Naive thymus-derived CD4-positive, alpha-beta T cell (primary cell): ENCODE data around the gene JAKMIP1. TPM values are rescaled to one million over a fixed set of nuclear protein-coding genes. Genes with fewer than 3 reads are reported as not detected.
"Not testable (repeated sequence)": the region's sequence is repeated elsewhere in the genome, so short reads cannot be mapped to it uniquely, and the experiment has no call there.

Source experiments
- ATAC-seq: fragments of 150-1000 bp; cut with Tn5 transposase; 2 replicates; pipeline ENCODE4 v1.10.0; 2021; ENCODE audit warnings: mild to moderate bottlenecking, moderate library complexity
- CTCF ChIA-PET: fragments of 350-600 bp; sonication (Branson Sonifier 250); formaldehyde crosslinking; loops from one replicate; lab custom pipeline; 2021; ENCODE audit warnings: antibody characterized with exemption; lab: Charles Lee
- POLR2A ChIA-PET: fragments of 350-600 bp; sonication (Branson Sonifier 250); formaldehyde crosslinking; loops from one replicate; lab custom pipeline; 2021; ENCODE audit warnings: antibody characterized with exemption, inconsistent platforms; lab: Charles Lee
- DNase-seq, 9 donors: peaks; one replicate each; pipeline versions ENCODE4 v3.0.0 to v3.0.0-alpha.2; 2020 to 2022; ENCODE audit warnings: mixed read lengths in 1 of 9
- H3K27ac ChIP-seq: one replicate; pipeline ENCODE4 v1.7.0; 2013; ENCODE audit warnings: mild to moderate bottlenecking, low read depth, low read length, moderate library complexity
- H3K27me3 ChIP-seq, 2 donors: one replicate each; pipeline ENCODE4 v1.7.0; 2013; ENCODE audit warnings: low read length in 2 of 2, mild to moderate bottlenecking in 2 of 2, moderate library complexity in 2 of 2; ENCODE audit not compliant: control insufficient read depth in 2 of 2, insufficient read depth in 2 of 2
- H3K36me3 ChIP-seq, 3 experiments: 1 replicate in 2 of 3; 2 replicates in 1 of 3; pipeline ENCODE4 v1.7.0; 2013; ENCODE audit warnings: low read length in 3 of 3, mild to moderate bottlenecking in 3 of 3, moderate library complexity in 1 of 3; ENCODE audit not compliant: insufficient read depth in 3 of 3, control insufficient read depth in 2 of 3
- H3K4me1 ChIP-seq, 2 donors: one replicate each; pipeline ENCODE4 v1.7.0; 2013; ENCODE audit warnings: low read length in 2 of 2, mild to moderate bottlenecking in 2 of 2, moderate library complexity in 1 of 2; ENCODE audit not compliant: control insufficient read depth in 2 of 2, insufficient read depth in 2 of 2
- H3K4me3 ChIP-seq: 2 replicates; pipeline ENCODE4 v1.7.0; 2013; ENCODE audit warnings: mild to moderate bottlenecking, low read length
- H3K9me3 ChIP-seq, 3 experiments: 1 replicate in 2 of 3; 2 replicates in 1 of 3; pipeline ENCODE4 v1.7.0; 2013; ENCODE audit warnings: low read length in 3 of 3; ENCODE audit not compliant: control insufficient read depth in 2 of 3
- H3K27ac Mint-ChIP-seq, 9 donors: one replicate each; pipeline ENCODE4 v1.8.0; 2020 to 2022; ENCODE audit warnings: mixed read lengths in 9 of 9, mild to moderate bottlenecking in 8 of 9, moderate library complexity in 5 of 9, inconsistent platforms in 2 of 9
- H3K27me3 Mint-ChIP-seq, 5 donors: one replicate each; pipeline ENCODE4 v1.8.0; 2021 to 2022; ENCODE audit warnings: mixed read lengths in 5 of 5, mild to moderate bottlenecking in 1 of 5
- H3K36me3 Mint-ChIP-seq, 5 donors: one replicate each; pipeline ENCODE4 v1.8.0; 2020 to 2022; ENCODE audit warnings: mixed read lengths in 5 of 5, mild to moderate bottlenecking in 3 of 5, inconsistent platforms in 1 of 5
- H3K4me1 Mint-ChIP-seq, 7 donors: one replicate each; pipeline ENCODE4 v1.8.0; 2020 to 2022; ENCODE audit warnings: mixed read lengths in 7 of 7, mild to moderate bottlenecking in 3 of 7, inconsistent platforms in 1 of 7
- H3K4me3 Mint-ChIP-seq, 10 donors: one replicate each; pipeline ENCODE4 v1.8.0; 2020 to 2022; ENCODE audit warnings: mild to moderate bottlenecking in 10 of 10, mixed read lengths in 10 of 10, moderate library complexity in 6 of 10, inconsistent platforms in 2 of 10
- H3K9me3 Mint-ChIP-seq, 11 donors: one replicate each; pipeline ENCODE4 v1.8.0; 2020 to 2022; ENCODE audit warnings: mixed read lengths in 11 of 11, mild to moderate bottlenecking in 4 of 11, inconsistent platforms in 1 of 11, moderate library complexity in 1 of 11
- intact Hi-C, 2 donors: fragments of 100-400 bp; cut with micrococcal nuclease; formaldehyde crosslinking; loops; one replicate each; pipeline ENCODE4 v1.15.1; 2023
- polyA plus RNA-seq, 2 donors: library from polyadenylated mRNA; unstranded; fragments of 300-500 nt; fragmentation: Illumina TruSeq; gene quantifications; one replicate each; pipeline ENCODE4 v1.2.3, GENCODE V29; 2021
- total RNA-seq, 6 experiments: library from RNA in 5 of 6; stranded (reverse) in 5 of 6; gene quantifications; 1 replicate in 5 of 6; 2 replicates in 1 of 6; pipeline ENCODE4 v1.2.3 and lab custom pipeline; 2021 to 2026

JAKMIP1 gene
- total and polyA plus RNA-seq, 7 experiments from 2014 or later = 0.21 to 15.3 (median 2.4) TPM; not detected in 3

DNA sequence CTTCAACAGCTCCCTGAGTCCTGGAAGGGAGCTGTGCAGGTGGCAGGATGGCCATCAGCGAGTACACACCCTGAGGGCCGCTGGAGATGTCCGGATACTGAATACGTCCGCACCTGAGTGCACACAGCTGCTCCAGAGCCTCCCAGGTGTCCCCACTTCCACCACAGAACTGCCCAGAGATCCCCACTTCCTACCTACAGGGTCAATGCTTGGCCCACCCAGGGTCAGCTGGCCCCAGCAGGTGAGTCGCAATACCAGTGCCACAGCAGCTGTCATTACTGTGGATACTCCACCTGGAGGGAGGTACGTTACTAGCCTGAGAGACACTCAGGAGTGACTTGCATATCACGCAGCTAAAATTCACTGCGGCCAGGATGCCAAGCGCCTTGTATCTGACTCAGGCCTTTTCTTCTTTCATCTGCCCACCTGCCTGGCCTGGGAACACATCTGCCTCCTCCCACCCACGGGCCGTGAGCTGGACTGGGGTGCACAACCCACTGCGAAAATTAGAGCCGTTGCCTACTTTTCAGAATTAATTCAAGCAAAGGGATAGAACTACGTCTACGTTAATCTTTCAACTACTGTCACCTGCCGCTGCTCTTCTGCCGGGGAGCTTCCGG lies 191.5 kb downstream of the JAKMIP1 start:
- no peak overlapping the region for H3K27ac Mint-ChIP-seq
- H3K4me3 Mint-ChIP-seq = no peak overlapping the region
- peaks cover 0 to 4% (median 0%) of the 10 kb centered on the region in 7 donors for H3K4me1 Mint-ChIP-seq
- ATAC-seq (no peak), DNase-seq (no peak)
- ChIA-PET CTCF (no interaction called here), POLR2A (no interaction called here)
- Histone ChIP-seq H3K9me3 (no peaks in the 10 kb centered on the region), H3K4me1 (no peaks in the 10 kb centered on the region), H3K36me3 (no peaks in the 10 kb centered on the region), H3K27me3 (no peaks in the 10 kb centered on the region), H3K4me3 (no peak overlapping the region), H3K27ac (no peak overlapping the region)
- H3K36me3 Mint-ChIP-seq = peaks cover 0 to 4% (median 0%) of the 10 kb centered on the region in 5 donors
- peaks cover 0 to 2% (median 0%) of the 10 kb centered on the region in 11 donors for H3K9me3 Mint-ChIP-seq
- intact Hi-C loops = no loop called here
- H3K27me3 Mint-ChIP-seq = peaks cover 17 to 48% (median 30%) of the 10 kb centered on the region in 5 donors

GRCh38 chr4:6008092-6008551 lies 192.2 kb downstream of the JAKMIP1 start:
- Mint-ChIP-seq H3K27me3 (peaks cover 17 to 48% (median 30%) of the 10 kb centered on the region in 5 donors), H3K4me1 (peaks cover 0 to 4% (median 0%) of the 10 kb centered on the region in 7 donors)

GRCh38 chr4:6005175-6005574 lies 195.2 kb downstream of the JAKMIP1 start:
- peaks cover 0 to 5% (median 0%) of the 10 kb centered on the region in 11 donors for H3K9me3 Mint-ChIP-seq
- Histone ChIP-seq H3K27ac (no peak overlapping the region), H3K36me3 (no peaks in the 10 kb centered on the region), H3K4me1 (no peaks in the 10 kb centered on the region), H3K27me3 (no peaks in the 10 kb centered on the region), H3K9me3 (no peaks in the 10 kb centered on the region), H3K4me3 (no peak overlapping the region)
- CTCF ChIA-PET = no interaction called here
- ATAC-seq (no peak), DNase-seq (no peak)
- peaks cover 12 to 32% (median 18%) of the 10 kb centered on the region in 5 donors for H3K27me3 Mint-ChIP-seq
- POLR2A ChIA-PET = no interaction called here
- H3K4me1 Mint-ChIP-seq = no peaks in the 10 kb centered on the region
- peaks cover 0 to 4% (median 0%) of the 10 kb centered on the region in 5 donors for H3K36me3 Mint-ChIP-seq
- no peak overlapping the region for H3K4me3 Mint-ChIP-seq
- intact Hi-C loops = no loop called here
- no peak overlapping the region for H3K27ac Mint-ChIP-seq

More at GRCh38 chr4:6008092-6008551, 192.2 kb downstream of the JAKMIP1 start:
- peaks cover 0 to 2% (median 0%) of the 10 kb centered on the region in 11 donors for H3K9me3 Mint-ChIP-seq
- no peak overlapping the region for H3K4me3 ChIP-seq
- no peaks in the 10 kb centered on the region for H3K27me3 ChIP-seq
- DNase-seq = no peak
- H3K27ac ChIP-seq = no peak overlapping the region
- peaks cover 0 to 4% (median 0%) of the 10 kb centered on the region in 5 donors for H3K36me3 Mint-ChIP-seq
- CTCF ChIA-PET = no interaction called here
- no peaks in the 10 kb centered on the region for H3K4me1 ChIP-seq
- no peak for ATAC-seq
- POLR2A ChIA-PET = no interaction called here
- H3K36me3 ChIP-seq = no peaks in the 10 kb centered on the region
- no peaks in the 10 kb centered on the region for H3K9me3 ChIP-seq
- intact Hi-C loops = no loop called here
- H3K4me3 Mint-ChIP-seq = no peak overlapping the region
- H3K27ac Mint-ChIP-seq = no peak overlapping the region

- H3K36me3 Mint-ChIP-seq, H3K36me3 ChIP-seq, H3K9me3 ChIP-seq, H3K4me3 ChIP-seq, intact Hi-C loops, H3K4me1 ChIP-seq, POLR2A ChIA-PET, DNase-seq, H3K9me3 Mint-ChIP-seq, ATAC-seq, H3K27me3 ChIP-seq, H3K4me3 Mint-ChIP-seq, CTCF ChIA-PET, H3K27ac Mint-ChIP-seq, H3K27ac ChIP-seq, H3K4me1 Mint-ChIP-seq: not testable (repeated sequence)
- H3K27me3 Mint-ChIP-seq = peaks cover 4 to 27% (median 9%) of the 10 kb centered on the region in 5 donors
Measured at GRCh38 chr4:6003485-6003884, 196.9 kb downstream of the JAKMIP1 start.

GRCh38 chr4:6002926-6003325 lies 197.4 kb downstream of the JAKMIP1 start:
- Histone ChIP-seq H3K9me3 (no peaks in the 10 kb centered on the region), H3K4me3 (no peak overlapping the region), H3K27me3 (no peaks in the 10 kb centered on the region), H3K4me1 (no peaks in the 10 kb centered on the region), H3K27ac (no peak overlapping the region), H3K36me3 (no peaks in the 10 kb centered on the region)
- intact Hi-C loops = no loop called here
- peaks cover 0 to 4% (median 0%) of the 10 kb centered on the region in 5 donors for H3K36me3 Mint-ChIP-seq
- H3K4me3 Mint-ChIP-seq = no peak overlapping the region
- ChIA-PET CTCF (no interaction called here), POLR2A (no interaction called here)
- H3K4me1 Mint-ChIP-seq = peaks cover 0 to 3% (median 0%) of the 10 kb centered on the region in 7 donors
- peaks cover 2 to 29% (median 7%) of the 10 kb centered on the region in 5 donors for H3K27me3 Mint-ChIP-seq
- H3K27ac Mint-ChIP-seq = no peak overlapping the region
- no peak for ATAC-seq
- H3K9me3 Mint-ChIP-seq = peaks cover 0 to 5% (median 0%) of the 10 kb centered on the region in 11 donors
- DNase-seq = no peak

DNA sequence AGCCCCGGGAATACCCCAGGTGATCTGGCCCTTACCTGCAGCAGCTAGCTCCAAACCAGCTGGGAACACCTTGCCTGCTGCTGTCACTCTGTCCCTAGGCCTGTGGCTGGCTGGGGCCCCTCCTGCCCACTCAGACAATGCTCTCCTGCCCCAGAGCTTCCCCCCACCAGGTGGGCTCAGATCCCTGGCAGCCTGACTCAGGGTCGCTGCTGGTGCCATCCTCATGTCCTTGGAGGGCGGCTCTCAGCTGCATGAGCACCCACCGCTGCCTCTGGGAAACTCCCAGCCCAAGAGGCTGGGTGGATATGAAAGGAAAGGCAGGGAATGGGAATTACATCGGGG lies 197.9 kb downstream of the JAKMIP1 start:
- ChIA-PET POLR2A (no interaction called here), CTCF (no interaction called here)
- peaks cover 0 to 4% (median 0%) of the 10 kb centered on the region in 5 donors for H3K36me3 Mint-ChIP-seq
- H3K4me3 Mint-ChIP-seq = no peak overlapping the region
- Histone ChIP-seq H3K9me3 (no peaks in the 10 kb centered on the region), H3K4me1 (no peaks in the 10 kb centered on the region), H3K27ac (no peak overlapping the region), H3K4me3 (no peak overlapping the region), H3K27me3 (no peaks in the 10 kb centered on the region), H3K36me3 (no peaks in the 10 kb centered on the region)
- H3K9me3 Mint-ChIP-seq = peaks cover 0 to 5% (median 0%) of the 10 kb centered on the region in 11 donors
- ATAC-seq = no peak
- DNase-seq = no peak
- peaks cover 0 to 3% (median 0%) of the 10 kb centered on the region in 7 donors for H3K4me1 Mint-ChIP-seq
- no peak overlapping the region for H3K27ac Mint-ChIP-seq
- intact Hi-C loops = no loop called here
- H3K27me3 Mint-ChIP-seq = peaks cover under 1 to 26% (median 11%) of the 10 kb centered on the region in 5 donors
